HCT116 (cell line): Measurements from ENCODE around the gene EOLA2. TPM values are rescaled to one million over a fixed set of nuclear protein-coding genes. Genes with fewer than 3 reads are reported as not detected.

Experiments
- ATAC-seq: fragments of 200-7000 bp; cut with Tn5 transposase; 2 replicates; pipeline ENCODE4 v1.9.1; 2020; ENCODE audit warnings: mild to moderate bottlenecking, moderate library complexity
- BruUV-seq: library from RNA; stranded (reverse); fragments of 400-500 nt; replicated peaks from 2 replicates; lab custom pipeline; 2021; lab: Mats Ljungman, UMichigan
- CTCF ChIA-PET: fragments of 300-600 bp; sonication (Branson Sonifier 250); formaldehyde crosslinking; loops from one replicate; lab custom pipeline; 2021; ENCODE audit warnings: antibody characterized with exemption; lab: Charles Lee
- POLR2A ChIA-PET: fragments of 300-600, 350-600 bp; sonication (Branson Sonifier 250); formaldehyde crosslinking; loops from one replicate; lab custom pipeline; 2021; ENCODE audit warnings: antibody characterized with exemption; lab: Charles Lee
- RAD21 ChIA-PET, 2 experiments: fragments of 300-600 bp; sonication (Branson Sonifier 250); formaldehyde crosslinking; loops; one replicate each; lab custom pipeline; 2023; ENCODE audit warnings: low total read pairs in 2 of 2; ENCODE audit not compliant: uncharacterized antibody in 2 of 2, unreplicated experiment in 2 of 2, low non-redundant PET in 1 of 2; lab: Charles Lee
- DNase-seq: peaks from one replicate; pipeline ENCODE4 v3.0.0-alpha.2; 2010; ENCODE audit warnings: low read depth, low spot score
- H2AFZ ChIP-seq: fragments of 200-600 bp; shearing (Covaris generic), sonication (generic); 2 replicates; pipeline ENCODE4 v1.6.1; 2017; ENCODE audit warnings: low read depth, mixed run types, mixed read lengths, antibody characterized with exemption, low read length; ENCODE audit not compliant: poor library complexity, severe bottlenecking
- H3K27ac ChIP-seq: 2 replicates; pipeline ENCODE4 v1.5.1; 2012; ENCODE audit warnings: low read depth, low read length
- H3K27me3 ChIP-seq: fragments of 200-600 bp; sonication (generic); 2 replicates; pipeline ENCODE4 v1.6.1; 2016; ENCODE audit warnings: mixed run types, low read length, mixed read lengths; ENCODE audit not compliant: insufficient read depth
- H3K36me3 ChIP-seq, 2 experiments: fragments of 200-500 bp in 1 of 2; fragments of 200-600 bp in 1 of 2; sonication (Bioruptor generic) in 1 of 2; sonication (generic) in 1 of 2; 2 replicates each; pipeline versions ENCODE4 v1.5.1 to v1.6.1; 2014 to 2016; ENCODE audit warnings: low read length in 2 of 2, inconsistent platforms in 1 of 2, mixed read lengths in 1 of 2, mixed run types in 1 of 2; ENCODE audit not compliant: insufficient read depth in 2 of 2, control insufficient read depth in 1 of 2
- H3K4me1 ChIP-seq, 2 experiments: fragments of 200-600 bp in 1 of 2; sonication (generic) in 1 of 2; 2 replicates each; pipeline versions ENCODE4 v1.5.1 to v1.6.1; 2012 to 2017; ENCODE audit warnings: low read length in 2 of 2, inconsistent platforms in 1 of 2, mild to moderate bottlenecking in 1 of 2, mixed read lengths in 1 of 2, mixed run types in 1 of 2, moderate library complexity in 1 of 2; ENCODE audit not compliant: insufficient read depth in 2 of 2, control insufficient read depth in 1 of 2
- H3K4me2 ChIP-seq: fragments of 200-600 bp; sonication (generic); 2 replicates; pipeline ENCODE4 v1.6.1; 2017; ENCODE audit warnings: mixed run types, low read length, mixed read lengths
- H3K4me3 ChIP-seq, 2 experiments: fragments of 200-600 bp in 1 of 2; sonication (generic) in 1 of 2; replicated peaks in 1 of 2; 2 replicates each; pipeline ENCODE4 v1.5.1; 2011 to 2016; ENCODE audit warnings: low read length in 2 of 2, control low read depth in 1 of 2, low read depth in 1 of 2, mild to moderate bottlenecking in 1 of 2, mixed read lengths in 1 of 2, mixed run types in 1 of 2
- H3K79me2 ChIP-seq: fragments of 200-600 bp; sonication (generic); 2 replicates; pipeline ENCODE4 v1.6.1; 2017; ENCODE audit warnings: mild to moderate bottlenecking, mixed run types, low read length, moderate library complexity, mixed read lengths; ENCODE audit not compliant: insufficient read depth
- H3K9ac ChIP-seq: fragments of 200-600 bp; sonication (generic); 2 replicates; pipeline ENCODE4 v1.6.1; 2016; ENCODE audit warnings: low read length, mixed read lengths
- H3K9me2 ChIP-seq: fragments of 200-600 bp; sonication (generic), shearing (Covaris generic); 2 replicates; pipeline ENCODE4 v1.6.1; 2017; ENCODE audit warnings: mixed run types, mild to moderate bottlenecking, moderate library complexity; ENCODE audit not compliant: insufficient read depth
- H3K9me3 ChIP-seq, 2 experiments: fragments of 200-500 bp in 1 of 2; fragments of 200-600 bp in 1 of 2; sonication (Bioruptor generic) in 1 of 2; sonication (generic) in 1 of 2; 2 replicates each; pipeline ENCODE4 v1.6.1; 2014 to 2017; ENCODE audit warnings: low read length in 2 of 2, mixed read lengths in 2 of 2, inconsistent platforms in 1 of 2, low read depth in 1 of 2, mild to moderate bottlenecking in 1 of 2, mixed run types in 1 of 2, moderate library complexity in 1 of 2; ENCODE audit not compliant: control insufficient read depth in 1 of 2, insufficient read depth in 1 of 2
- H4K20me1 ChIP-seq: fragments of 200-600 bp; sonication (generic), shearing (Covaris generic); 2 replicates; pipeline ENCODE4 v1.6.1; 2017; ENCODE audit warnings: mixed run types, mild to moderate bottlenecking, moderate library complexity; ENCODE audit not compliant: insufficient read depth
- ATF3 ChIP-seq: IDR thresholded peaks from 2 replicates; pipeline ENCODE4 v1.6.1; 2012
- CEBPB ChIP-seq: IDR thresholded peaks from 2 replicates; pipeline ENCODE4 v1.6.1; 2012; ENCODE audit warnings: low read depth
- CTCF ChIP-seq, 3 experiments: fragments of 200-600 bp in 1 of 3; sonication (generic) in 1 of 3; IDR thresholded peaks in 2 of 3; conservative IDR thresholded peaks in 1 of 3; 2 replicates each; pipeline ENCODE4 v1.5.1; 2012 to 2017; ENCODE audit warnings: low read depth in 2 of 3, low read length in 2 of 3, antibody characterized with exemption in 1 of 3, borderline replicate concordance in 1 of 3, control low read depth in 1 of 3, mild to moderate bottlenecking in 1 of 3, mixed read lengths in 1 of 3, mixed run types in 1 of 3, moderate library complexity in 1 of 3; ENCODE audit not compliant: insufficient read depth in 1 of 3
- EGR1 ChIP-seq: IDR thresholded peaks from 2 replicates; pipeline ENCODE4 v1.6.1; 2012; ENCODE audit warnings: low read depth
- ELF1 ChIP-seq: IDR thresholded peaks from 2 replicates; pipeline ENCODE4 v1.6.1; 2012; ENCODE audit warnings: low read depth, borderline replicate concordance
- EZH2phosphoT487 ChIP-seq: fragments of 200-600 bp; IDR thresholded peaks from 2 replicates; pipeline ENCODE4 v1.6.1; 2018; ENCODE audit warnings: antibody characterized with exemption, borderline replicate concordance
- FOSL1 ChIP-seq: IDR thresholded peaks from 2 replicates; pipeline ENCODE4 v1.6.1; 2012; ENCODE audit warnings: low read depth
- JUND ChIP-seq: IDR thresholded peaks from 2 replicates; pipeline ENCODE4 v1.6.1; 2012
- MAX ChIP-seq: IDR thresholded peaks from 2 replicates; pipeline ENCODE4 v1.6.1; 2012
- POLR2A ChIP-seq: IDR thresholded peaks from 2 replicates; pipeline ENCODE4 v1.7.0; 2011; ENCODE audit warnings: borderline replicate concordance; ENCODE audit not compliant: insufficient read depth, insufficient read length; ENCODE audit errors: extremely low read depth
- REST ChIP-seq: IDR thresholded peaks from 2 replicates; pipeline ENCODE4 v1.6.1; 2012; ENCODE audit warnings: low read depth
- SIN3A ChIP-seq: IDR thresholded peaks from 2 replicates; pipeline ENCODE4 v1.6.1; 2012; ENCODE audit warnings: low read depth
- ZBTB33 ChIP-seq: IDR thresholded peaks from 2 replicates; pipeline ENCODE4 v1.6.1; 2011; ENCODE audit warnings: mild to moderate bottlenecking, low read length, moderate library complexity; ENCODE audit not compliant: insufficient replicate concordance; ENCODE audit errors: extremely low read depth
- ZFX ChIP-seq: fragments of 450-650 bp; IDR thresholded peaks from 2 replicates; pipeline ENCODE4 v1.6.1; 2017
- ZNF274 ChIP-seq: fragments of 200-500 bp; sonication (Bioruptor generic); IDR thresholded peaks from 2 replicates; pipeline ENCODE4 v1.6.1; 2014; ENCODE audit warnings: mild to moderate bottlenecking, low read depth, low read length, inconsistent platforms
- intact Hi-C: fragments of 100-400 bp; cut with micrococcal nuclease; formaldehyde crosslinking; loops from 2 replicates; pipeline ENCODE4 v1.10.0; 2022
- total RNA-seq: library from RNA; stranded (reverse); gene quantifications from one replicate; pipeline ENCODE4 v1.2.1, GENCODE V29; 2021; ENCODE audit not compliant: unreplicated experiment

The EOLA2 gene
- total RNA-seq, 1 experiment from 2014 or later = 26.4 TPM

GRCh38 chrX:149910178-149910695 is 28.1 kb downstream of the EOLA2 start (continued):
- no peak for TF ChIP-seq ATF3
- no peak for TF ChIP-seq ZFX

GRCh38 chrX:149909324-149910177 is 28.7 kb downstream of the EOLA2 start:
- no peak overlapping the region for H3K4me3 ChIP-seq
- H3K36me3 ChIP-seq = no peaks in the 10 kb centered on the region
- H3K9ac ChIP-seq = no peak overlapping the region
- H3K27ac ChIP-seq = no peak overlapping the region
- H3K79me2 ChIP-seq = no peaks in the 10 kb centered on the region
- H4K20me1 ChIP-seq = no peaks in the 10 kb centered on the region
- no peaks in the 10 kb centered on the region for H3K9me2 ChIP-seq
- TF ChIP-seq CTCF (IDR thresholded peaks at IDR 0.05 in 2 of 3, conservative IDR thresholded peaks at IDR 0.05 in 1 of 3; ENCODE audit: borderline replicate concordance in 1 of 3, insufficient read depth in 1 of 3, low read depth in 2 of 3, low read length in 2 of 3) = no peak
- no peak for TF ChIP-seq JUND
- TF ChIP-seq EZH2phosphoT487 = no peak
- no peak for TF ChIP-seq ATF3
- no peak for TF ChIP-seq ZNF274
- no peak for TF ChIP-seq ELF1
- TF ChIP-seq CEBPB = no peak
- TF ChIP-seq MAX = no peak
- TF ChIP-seq SIN3A = no peak
- no peak for TF ChIP-seq FOSL1
- no peak for TF ChIP-seq ZBTB33
- no peak for TF ChIP-seq REST
- TF ChIP-seq EGR1 = no peak
- no peak for TF ChIP-seq POLR2A
- ChIA-PET CTCF (no interaction called here), RAD21 (no interaction called here), POLR2A (no interaction called here)
- H2AFZ ChIP-seq = no peak overlapping the region
- H3K4me2 ChIP-seq = no peak overlapping the region
- H3K4me1 ChIP-seq = no peaks in the 10 kb centered on the region
- intact Hi-C loops = no loop called here
- no peak for ATAC-seq
- no peaks in the 10 kb centered on the region for H3K9me3 ChIP-seq
- DNase-seq = no peak
- no TSS peak for BruUV-seq
- no peaks in the 10 kb centered on the region for H3K27me3 ChIP-seq
